MCF 10A (cell line): ENCODE results near the gene ZNF282. TPM values are rescaled to one million over a fixed set of nuclear protein-coding genes. Genes with fewer than 3 reads are reported as not detected.
A peak's percentile ranks its signal among the peaks of the same experiment; 100 is the strongest.

Source experiments
- BruUV-seq: library from RNA; stranded (reverse); fragments of 400-500 nt; replicated peaks from 2 replicates; lab custom pipeline; 2021; lab: Mats Ljungman, UMichigan
- CTCF ChIA-PET: fragments of 300-600 bp; sonication (Branson Sonifier 250); formaldehyde crosslinking; extraction: SDS; loops from one replicate; lab custom pipeline; 2021; ENCODE audit warnings: antibody characterized with exemption, inconsistent platforms; lab: Yijun Ruan, JAX
- POLR2A ChIA-PET: fragments of 300-600, 350-650 bp; sonication (Branson Sonifier 250); formaldehyde crosslinking; extraction: SDS; loops from one replicate; lab custom pipeline; 2020; ENCODE audit warnings: antibody characterized with exemption, inconsistent platforms; lab: Yijun Ruan, JAX
- DNase-seq: peaks from one replicate; pipeline ENCODE4 v3.0.0-alpha.2; 2018; ENCODE audit not compliant: unreplicated experiment
- H3K27ac Mint-ChIP-seq: one replicate; pipeline ENCODE4 v1.8.0; 2022; ENCODE audit warnings: mild to moderate bottlenecking, low read depth, mixed read lengths; ENCODE audit not compliant: unreplicated experiment
- H3K27me3 Mint-ChIP-seq: one replicate; pipeline ENCODE4 v1.8.0; 2022; ENCODE audit warnings: mixed read lengths; ENCODE audit not compliant: insufficient read depth, unreplicated experiment
- H3K36me3 Mint-ChIP-seq: one replicate; pipeline ENCODE4 v1.8.0; 2022; ENCODE audit warnings: mild to moderate bottlenecking, moderate library complexity, mixed read lengths; ENCODE audit not compliant: insufficient read depth, unreplicated experiment
- H3K4me1 Mint-ChIP-seq: one replicate; pipeline ENCODE4 v1.8.0; 2022; ENCODE audit warnings: mixed read lengths; ENCODE audit not compliant: insufficient read depth, unreplicated experiment
- H3K4me3 Mint-ChIP-seq: one replicate; pipeline ENCODE4 v1.8.0; 2022; ENCODE audit warnings: mild to moderate bottlenecking, moderate library complexity, mixed read lengths; ENCODE audit not compliant: unreplicated experiment
- H3K9me3 Mint-ChIP-seq: one replicate; pipeline ENCODE4 v1.8.0; 2022; ENCODE audit warnings: mixed read lengths; ENCODE audit not compliant: unreplicated experiment
- CTCF ChIP-seq: fragments of 200-600 bp; IDR thresholded peaks from one replicate; pipeline ENCODE4 v1.8.0; 2022; ENCODE audit warnings: antibody characterized with exemption, mild to moderate bottlenecking; ENCODE audit not compliant: unreplicated experiment
- intact Hi-C: fragments of 100-400 bp; cut with micrococcal nuclease; formaldehyde crosslinking; loops from 2 replicates; pipeline ENCODE4 v1.14.1; 2022
- total RNA-seq: library from RNA; stranded (reverse); gene quantifications from 2 replicates; pipeline ENCODE4 v1.2.3, GENCODE V29; 2022

The ZNF282 gene
- total RNA-seq, 1 experiment from 2014 or later: 43.9 TPM

DNA sequence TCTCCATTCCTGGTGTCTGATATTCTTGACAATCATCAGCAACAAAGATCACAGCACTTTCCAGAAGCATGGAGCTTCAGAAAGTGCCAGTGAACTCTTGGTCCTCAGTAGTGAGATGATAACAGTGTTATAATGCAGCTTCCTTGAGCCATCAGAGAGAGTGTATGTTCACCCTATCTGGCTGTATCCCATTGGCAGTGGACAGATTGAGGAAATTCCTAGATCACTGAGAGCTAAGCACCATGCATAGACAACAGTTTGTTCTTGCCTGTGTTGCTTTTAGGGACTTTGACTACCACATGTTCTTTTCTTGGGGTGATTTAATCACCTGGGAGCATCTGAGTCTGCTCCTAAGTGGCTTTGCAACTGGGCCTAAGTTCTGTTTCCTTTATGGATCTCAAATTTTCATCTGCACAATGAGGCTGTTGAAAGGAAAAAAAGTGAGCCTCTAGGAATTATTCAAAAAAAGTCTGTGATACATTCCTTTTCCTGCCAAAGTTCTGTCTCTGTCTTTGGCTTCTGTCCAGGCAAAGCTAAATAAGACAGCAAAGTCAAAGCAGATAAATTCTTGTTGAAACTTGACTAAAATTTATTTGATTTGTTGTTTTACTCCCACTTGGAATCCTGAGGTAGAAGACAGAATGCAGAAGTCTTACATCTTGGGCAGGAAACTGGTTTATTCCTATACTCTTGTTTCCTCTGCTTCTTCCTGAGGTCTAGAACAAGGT lies 14.5 kb upstream of the ZNF282 start:
- peaks cover 15% of the 10 kb centered on the region for H3K4me1 Mint-ChIP-seq
- H3K27ac Mint-ChIP-seq: peak overlapping the region; percentile 35
- intact Hi-C loops: no loop called here
- H3K4me3 Mint-ChIP-seq: no peak overlapping the region
- peaks cover 51% of the 10 kb centered on the region for H3K36me3 Mint-ChIP-seq
- no TSS peak for BruUV-seq
- DNase-seq: peak; percentile 32
- no peaks in the 10 kb centered on the region for H3K27me3 Mint-ChIP-seq
- TF ChIP-seq CTCF: no peak
- CTCF ChIA-PET: interaction anchor here (0.6 to 2.0 kb wide), 8 partner anchors 12 to 269 kb away, joined by 3 to 5 read pairs (median 3); partner anchors contain the start of genes ZNF282, ZNF398 and ZNF425
- H3K9me3 Mint-ChIP-seq: no peaks in the 10 kb centered on the region
- POLR2A ChIA-PET: interaction anchor here (0.6 to 3.1 kb wide), 9 partner anchors 9 to 294 kb away, joined by 3 to 34 read pairs (median 3); partner anchors contain the start of genes ZNF282, ZNF398 and ZNF783

- H3K4me1 Mint-ChIP-seq: peaks cover 15% of the 10 kb centered on the region
- BruUV-seq: no TSS peak
- no peak for DNase-seq
- H3K36me3 Mint-ChIP-seq: peaks cover 45% of the 10 kb centered on the region
- CTCF ChIA-PET: interaction anchor here (0.6 to 2.0 kb wide), 5 partner anchors 12 to 270 kb away, joined by 3 to 5 read pairs (median 4); partner anchors contain the start of genes ZNF282 and ZNF425
- H3K27ac Mint-ChIP-seq: peak overlapping the region; percentile 35
- no peaks in the 10 kb centered on the region for H3K27me3 Mint-ChIP-seq
- no peak for TF ChIP-seq CTCF
- POLR2A ChIA-PET: interaction anchor here (0.6 to 3.1 kb wide), 8 partner anchors 9 to 295 kb away, joined by 3 to 34 read pairs (median 3); partner anchors contain the start of genes ZNF282, ZNF398 and ZNF783
- intact Hi-C loops: no loop called here
- no peak overlapping the region for H3K4me3 Mint-ChIP-seq
- no peaks in the 10 kb centered on the region for H3K9me3 Mint-ChIP-seq
These were observed 13.9 kb upstream of the ZNF282 start for GRCh38 chr7:149181450-149181790.

GRCh38 chr7:149184274-149184673 lies 11.1 kb upstream of the ZNF282 start:
- H3K36me3 Mint-ChIP-seq: peaks cover 28% of the 10 kb centered on the region
- CTCF ChIA-PET: interaction anchor here (0.6 to 1.6 kb wide), 3 partner anchors 9 to 92 kb away, joined by 4 to 8 read pairs (median 5); partner anchors contain the start of gene ZNF282
- intact Hi-C loops: no loop called here
- no peak for DNase-seq
- H3K27me3 Mint-ChIP-seq: no peaks in the 10 kb centered on the region
- H3K4me3 Mint-ChIP-seq: no peak overlapping the region
- no peak overlapping the region for H3K27ac Mint-ChIP-seq
- BruUV-seq: no TSS peak
- POLR2A ChIA-PET: interaction anchor here (1.2 kb wide), 1 partner anchor 11 kb away, joined by 3 read pairs; the partner anchor contains the start of gene ZNF282
- H3K9me3 Mint-ChIP-seq: no peaks in the 10 kb centered on the region
- peaks cover 15% of the 10 kb centered on the region for H3K4me1 Mint-ChIP-seq
- TF ChIP-seq CTCF: no peak

DNA sequence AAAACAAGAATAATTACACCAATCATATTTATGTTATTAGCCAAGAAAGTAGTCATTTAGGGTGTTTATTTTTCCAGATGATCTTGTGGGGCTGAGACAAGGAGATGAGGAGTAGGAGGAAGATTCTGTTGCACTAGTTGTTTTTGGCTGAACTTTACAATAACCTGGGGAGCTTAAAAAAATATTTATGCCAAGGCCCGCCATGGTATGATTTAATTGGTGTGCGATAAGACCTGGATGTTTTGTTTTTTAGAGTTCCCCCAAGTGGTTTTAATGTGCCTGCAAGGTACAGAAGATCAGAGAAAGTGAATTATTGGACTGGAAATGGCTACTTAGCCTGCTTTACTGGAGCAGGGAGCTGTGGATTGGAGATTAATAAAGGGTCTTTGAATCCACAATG lies 7.1 kb upstream of the ZNF282 start:
- no peaks in the 10 kb centered on the region for H3K4me1 Mint-ChIP-seq
- H3K27me3 Mint-ChIP-seq: no peaks in the 10 kb centered on the region
- no peak for DNase-seq
- ChIA-PET POLR2A (no interaction called here), CTCF (no interaction called here)
- intact Hi-C loops: no loop called here
- BruUV-seq: no TSS peak
- peaks cover 6% of the 10 kb centered on the region for H3K36me3 Mint-ChIP-seq
- H3K9me3 Mint-ChIP-seq: no peaks in the 10 kb centered on the region
- TF ChIP-seq CTCF: no peak
- H3K27ac Mint-ChIP-seq: no peak overlapping the region
- H3K4me3 Mint-ChIP-seq: no peak overlapping the region
